IMR-90 (cell line): ENCODE measurements around the gene LYPD6B.

Experiments used
- BHLHE40 ChIP-seq: fragments of 150-350 bp; IDR thresholded peaks from 2 replicates; pipeline ENCODE4 v1.6.1; 2016; ENCODE audit warnings: mild to moderate bottlenecking, low read depth, low read length
- CTCF ChIP-seq: conservative IDR thresholded peaks from 2 replicates; pipeline ENCODE4 v1.5.1; 2012; ENCODE audit warnings: mild to moderate bottlenecking, low read depth, low read length, improper control_type of control experiment
- MXI1 ChIP-seq: IDR thresholded peaks from 2 replicates; pipeline ENCODE4 v1.6.1; 2012; ENCODE audit warnings: low read depth, mild to moderate bottlenecking, low read length, moderate library complexity, borderline replicate concordance
- POLR2A ChIP-seq: IDR thresholded peaks from 2 replicates; pipeline ENCODE4 v1.6.1; 2012; ENCODE audit warnings: mild to moderate bottlenecking, low read depth, low read length
- SMC3 ChIP-seq: fragments of 150-350 bp; IDR thresholded peaks from 2 replicates; pipeline ENCODE4 v1.6.1; 2016; ENCODE audit warnings: low read depth, mild to moderate bottlenecking, antibody characterized with exemption, low read length, moderate library complexity

- TF ChIP-seq CTCF (no peak), SMC3 (no peak), POLR2A (no peak), BHLHE40 (no peak), MXI1 (no peak)
Observed at GRCh38 chr2:149050188-149050587, 11.7 kb downstream of the LYPD6B start.
